Measurements from ENCODE around the gene TNP2.

- no peak for TF ChIP-seq BHLHE40 (IDR thresholded peaks at IDR 0.05; ENCODE audit: low read depth, low read length)
- no peak for TF ChIP-seq SMC3 (IDR thresholded peaks at IDR 0.05; ENCODE audit: low read depth, low read length)
- no peak for TF ChIP-seq CTCF (conservative IDR thresholded peaks at IDR 0.05; ENCODE audit: low read depth, low read length)
- no peak for TF ChIP-seq RAD21 (IDR thresholded peaks at IDR 0.05; ENCODE audit: low read length)
- TF ChIP-seq CEBPB (IDR thresholded peaks at IDR 0.05; ENCODE audit: low read depth, low read length), result peak; percentile 76
- TF ChIP-seq POLR2A (IDR thresholded peaks at IDR 0.05; ENCODE audit: low read depth, low read length), result no peak
- TF ChIP-seq RFX5 (IDR thresholded peaks at IDR 0.05; ENCODE audit: low read depth, low read length), result no peak
- no peak for TF ChIP-seq RCOR1 (IDR thresholded peaks at IDR 0.05; ENCODE audit: insufficient replicate concordance, low read length)
- TF ChIP-seq MAFK (IDR thresholded peaks at IDR 0.05; ENCODE audit: low read depth, low read length), result no peak
- TF ChIP-seq MXI1 (IDR thresholded peaks at IDR 0.05; ENCODE audit: borderline replicate concordance, low read depth, low read length), result no peak
- no peak for TF ChIP-seq ELK1 (IDR thresholded peaks at IDR 0.05; ENCODE audit: borderline replicate concordance, low read depth, low read length)
- TF ChIP-seq FOS (IDR thresholded peaks at IDR 0.05; ENCODE audit: low read depth, low read length), result no peak
- TF ChIP-seq MAZ (IDR thresholded peaks at IDR 0.05; ENCODE audit: borderline replicate concordance, low read depth, low read length), result no peak
These were observed 14.7 kb upstream of the TNP2 start for GRCh38 chr16:11283820-11284248.
